Effector memory CD8-positive, alpha-beta T cell (primary cell): ENCODE measurements around the gene NFATC2IP.
"Not testable (repeated sequence)": the region's sequence is repeated elsewhere in the genome, so short reads cannot be mapped to it uniquely, and the experiment has no call there.

Source experiments
- ATAC-seq: fragments of 150-1000 bp; cut with Tn5 transposase; replicated peaks from 2 replicates; pipeline ENCODE4 v1.10.0; 2021; ENCODE audit warnings: mild to moderate bottlenecking, moderate library complexity
- DNase-seq, 3 experiments: peaks; one replicate each; pipeline ENCODE4 v3.0.0; 2021
- H3K27ac Mint-ChIP-seq, 2 donors: one replicate each; pipeline ENCODE4 v1.8.0; 2022; ENCODE audit warnings: mild to moderate bottlenecking in 2 of 2, mixed read lengths in 2 of 2, moderate library complexity in 2 of 2
- H3K27me3 Mint-ChIP-seq, 2 donors: one replicate each; pipeline ENCODE4 v1.8.0; 2022; ENCODE audit warnings: mixed read lengths in 2 of 2
- H3K36me3 Mint-ChIP-seq: one replicate; pipeline ENCODE4 v1.8.0; 2022; ENCODE audit warnings: mild to moderate bottlenecking, moderate library complexity, mixed read lengths; ENCODE audit not compliant: insufficient read depth
- H3K4me1 Mint-ChIP-seq, 2 donors: one replicate each; pipeline ENCODE4 v1.8.0; 2022; ENCODE audit warnings: low read depth in 2 of 2, mixed read lengths in 2 of 2
- H3K4me3 Mint-ChIP-seq, 2 donors: one replicate each; pipeline ENCODE4 v1.8.0; 2022; ENCODE audit warnings: mild to moderate bottlenecking in 2 of 2, mixed read lengths in 2 of 2, moderate library complexity in 2 of 2
- H3K9me3 Mint-ChIP-seq, 2 donors: one replicate each; pipeline ENCODE4 v1.8.0; 2022; ENCODE audit warnings: mixed read lengths in 2 of 2

The NFATC2IP gene

DNA sequence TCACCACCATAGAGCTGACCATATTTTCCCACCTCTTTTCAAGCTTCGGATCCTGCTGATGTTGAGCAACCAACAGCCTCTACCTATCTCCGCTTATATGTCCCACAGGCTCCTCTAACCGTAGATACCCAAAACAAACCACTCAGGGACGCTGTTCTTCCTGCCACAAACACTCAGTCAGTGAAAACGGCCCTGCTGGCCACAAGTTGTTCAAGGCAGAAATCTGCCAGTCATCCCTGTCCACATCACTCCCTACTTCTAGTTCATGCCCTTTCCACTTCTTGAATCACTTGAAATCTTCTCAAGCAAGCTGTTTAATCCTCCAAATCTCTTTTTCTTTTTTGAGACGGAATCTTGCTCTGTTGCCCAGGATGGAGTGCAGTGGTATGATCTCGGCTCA, 33.6 kb upstream of the NFATC2IP start:
- Mint-ChIP-seq H3K9me3 (no peaks in the 10 kb centered on the region), H3K36me3 (peaks cover 71% of the 10 kb centered on the region), H3K27ac (no peak overlapping the region), H3K27me3 (no peaks in the 10 kb centered on the region), H3K4me3 (no peak overlapping the region), H3K4me1 (no peaks in the 10 kb centered on the region)
- no peak for ATAC-seq
- no peak for DNase-seq

DNA sequence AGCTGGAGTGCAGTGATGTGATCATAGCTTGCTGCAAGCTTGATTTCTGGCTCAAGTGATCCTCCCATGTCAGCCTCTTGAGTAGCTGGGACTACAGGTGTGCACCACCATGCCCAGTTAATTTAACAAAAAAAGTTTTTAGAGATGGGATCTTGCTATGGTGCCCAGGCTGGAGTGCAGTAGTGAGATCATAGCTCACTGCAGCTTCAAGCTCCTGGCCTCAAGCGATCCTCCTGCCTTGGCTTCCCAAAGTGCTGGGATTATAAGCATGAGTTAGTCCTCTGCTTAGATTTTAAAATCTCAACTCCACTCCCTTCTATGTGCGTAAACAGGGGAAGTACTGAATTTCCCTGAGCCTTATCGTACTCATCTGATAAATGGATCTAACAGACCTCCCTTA, 32.0 kb upstream of the NFATC2IP start:
- Mint-ChIP-seq H3K4me3 (no peak overlapping the region), H3K27ac (no peak overlapping the region), H3K36me3 (peaks cover 62% of the 10 kb centered on the region), H3K27me3 (no peaks in the 10 kb centered on the region), H3K9me3 (no peaks in the 10 kb centered on the region), H3K4me1 (peaks cover 3 to 4% of the 10 kb centered on the region in 2 donors)
- DNase-seq (no peak), ATAC-seq (no peak)

DNA sequence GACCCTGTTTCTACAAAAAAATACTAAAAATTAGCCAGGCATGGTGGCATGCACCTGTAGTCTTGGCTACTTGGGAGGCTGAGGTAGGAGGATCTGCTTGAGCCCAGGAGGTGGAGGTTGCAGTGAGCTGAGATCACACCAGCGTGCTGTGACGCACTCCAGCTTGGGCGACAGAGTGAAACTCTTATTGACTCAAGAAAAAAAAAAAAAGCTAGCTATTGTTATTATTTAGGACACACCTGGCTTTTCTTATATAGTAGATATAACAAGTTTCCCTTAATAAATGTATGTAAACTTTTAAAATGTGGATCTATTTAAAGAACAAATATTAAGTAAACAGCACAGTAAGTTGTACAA, 27.5 kb upstream of the NFATC2IP start:
- Mint-ChIP-seq H3K4me3 (peak overlapping the region; percentile 89 to 92), H3K27ac (peak overlapping the region; percentile 61 to 95), H3K4me1 (peaks cover 14 to 21% of the 10 kb centered on the region in 2 donors), H3K9me3 (no peaks in the 10 kb centered on the region), H3K36me3 (peaks cover 37% of the 10 kb centered on the region), H3K27me3 (no peaks in the 10 kb centered on the region)
- ATAC-seq = no peak
- no peak for DNase-seq

DNA sequence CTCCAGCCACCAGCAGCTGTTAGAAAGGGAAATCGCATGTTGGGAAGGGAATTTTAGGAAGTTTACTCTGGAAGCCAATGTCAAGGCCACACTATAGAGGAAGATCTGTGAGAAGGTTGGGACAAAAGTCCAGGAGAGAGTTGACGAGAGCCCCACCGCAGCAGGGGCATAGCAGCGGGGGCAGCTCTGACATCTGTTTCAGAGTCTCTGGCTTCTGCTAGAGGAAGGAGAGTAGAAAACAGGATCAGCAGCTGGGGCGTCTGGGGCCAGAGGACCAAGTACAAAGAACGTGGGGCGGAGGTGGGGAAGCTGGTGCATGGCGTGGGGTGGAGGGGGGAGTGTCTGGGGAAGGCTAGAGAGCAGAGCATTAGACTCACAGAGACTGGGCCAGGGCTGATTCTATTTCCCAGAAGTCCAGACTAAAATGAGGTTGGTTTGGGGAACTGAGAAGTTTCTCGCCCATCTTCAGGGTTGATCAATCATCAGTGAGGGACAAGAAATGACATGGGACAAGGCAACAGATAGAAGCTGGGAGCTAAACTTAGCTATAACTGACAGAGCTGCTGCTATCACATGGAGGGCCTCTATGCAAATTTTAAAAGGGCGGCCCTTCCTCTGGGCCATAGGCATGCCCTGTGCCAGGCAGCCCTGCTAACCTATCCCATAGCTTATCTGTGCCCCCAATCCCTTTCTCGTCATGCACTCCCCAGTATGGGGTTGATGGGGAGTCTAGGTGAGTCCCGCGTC, 26.9 kb upstream of the NFATC2IP start:
- Mint-ChIP-seq H3K4me3 (peak overlapping the region; percentile 89 to 92), H3K27me3 (no peaks in the 10 kb centered on the region), H3K27ac (peak overlapping the region; percentile 95 to 96), H3K36me3 (peaks cover 34% of the 10 kb centered on the region), H3K9me3 (no peaks in the 10 kb centered on the region), H3K4me1 (peaks cover 14 to 21% of the 10 kb centered on the region in 2 donors)
- ATAC-seq (no peak), DNase-seq (no peak)

DNA sequence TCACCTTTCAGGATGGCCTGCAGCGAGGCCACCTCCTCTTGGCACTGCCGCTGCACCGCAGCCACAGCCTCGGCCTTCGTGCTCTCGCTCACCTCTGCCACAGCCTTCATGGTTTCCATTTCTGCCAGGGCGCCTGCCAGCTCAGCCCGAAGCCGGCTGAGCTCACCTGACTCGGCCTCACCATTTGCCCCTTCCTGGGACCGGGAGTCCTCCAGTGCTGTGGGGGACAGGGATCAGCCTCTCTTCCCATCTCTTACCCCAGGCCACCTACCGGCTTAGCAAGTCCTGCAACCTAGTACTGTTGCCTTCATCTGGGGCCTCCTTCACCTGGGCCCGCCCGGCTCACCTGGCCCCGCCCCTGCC, 26.4 kb upstream of the NFATC2IP start:
- Mint-ChIP-seq H3K36me3 (peaks cover 34% of the 10 kb centered on the region), H3K27me3 (no peaks in the 10 kb centered on the region), H3K9me3 (no peaks in the 10 kb centered on the region), H3K27ac (peak overlapping the region; percentile 95 to 96), H3K4me3 (peak overlapping the region; percentile 89 to 92), H3K4me1 (peaks cover 14 to 21% of the 10 kb centered on the region in 2 donors)
- ATAC-seq = no peak
- DNase-seq = peak in 1 of 3 experiments; percentile 2

DNA sequence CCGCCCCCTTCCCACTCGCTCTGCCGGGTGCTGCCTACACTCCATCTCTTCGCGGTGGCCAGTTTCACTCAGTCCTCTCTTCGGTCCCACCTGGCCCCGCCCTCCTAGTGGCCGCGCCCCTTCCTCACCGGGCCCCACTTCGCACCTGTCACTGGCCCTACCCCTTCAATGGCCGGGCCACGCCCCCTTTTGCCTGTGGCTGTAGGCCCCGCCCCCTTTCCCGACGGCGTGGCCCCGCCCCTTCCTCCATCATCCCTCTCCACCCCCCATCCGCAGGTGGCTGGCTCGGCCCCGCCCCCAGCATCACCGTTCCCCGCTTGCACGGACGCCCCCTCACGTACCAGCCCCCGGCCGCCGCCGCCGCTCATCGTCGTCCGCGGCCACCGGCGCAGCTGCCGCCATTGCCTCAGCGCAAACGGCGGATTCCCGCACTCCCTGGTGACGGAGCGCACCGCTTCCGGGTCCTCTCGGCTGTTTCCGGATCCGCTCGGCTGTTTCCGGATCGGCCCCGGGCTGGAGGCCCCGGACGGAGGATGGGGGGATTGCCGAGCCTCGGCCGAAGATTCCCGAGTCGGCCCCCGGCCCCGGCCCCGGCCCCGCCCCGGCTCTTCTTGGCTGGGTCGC, 25.9 kb upstream of the NFATC2IP start, which contains the start of gene RABEP2:
TSS of gene RABEP2 (minus strand) at position 477 of the 624 bp plus-strand sequence. CDS start at position 402, 75 bp downstream.
- peak within 1 kb of the TSS; percentile 89 to 92 for H3K4me3 Mint-ChIP-seq
- ATAC-seq (peak; percentile 80), DNase-seq (peak; percentile 97 to 99 (median 98))
- H3K27me3 Mint-ChIP-seq = no peaks in the 10 kb centered on the region
- H3K9me3 Mint-ChIP-seq = no peaks in the 10 kb centered on the region
- peak within 1 kb of the TSS; percentile 95 to 96 for H3K27ac Mint-ChIP-seq
- peaks cover 14 to 21% of the 10 kb centered on the region in 2 donors for H3K4me1 Mint-ChIP-seq
- peaks cover 34% of the 10 kb centered on the region for H3K36me3 Mint-ChIP-seq

DNA sequence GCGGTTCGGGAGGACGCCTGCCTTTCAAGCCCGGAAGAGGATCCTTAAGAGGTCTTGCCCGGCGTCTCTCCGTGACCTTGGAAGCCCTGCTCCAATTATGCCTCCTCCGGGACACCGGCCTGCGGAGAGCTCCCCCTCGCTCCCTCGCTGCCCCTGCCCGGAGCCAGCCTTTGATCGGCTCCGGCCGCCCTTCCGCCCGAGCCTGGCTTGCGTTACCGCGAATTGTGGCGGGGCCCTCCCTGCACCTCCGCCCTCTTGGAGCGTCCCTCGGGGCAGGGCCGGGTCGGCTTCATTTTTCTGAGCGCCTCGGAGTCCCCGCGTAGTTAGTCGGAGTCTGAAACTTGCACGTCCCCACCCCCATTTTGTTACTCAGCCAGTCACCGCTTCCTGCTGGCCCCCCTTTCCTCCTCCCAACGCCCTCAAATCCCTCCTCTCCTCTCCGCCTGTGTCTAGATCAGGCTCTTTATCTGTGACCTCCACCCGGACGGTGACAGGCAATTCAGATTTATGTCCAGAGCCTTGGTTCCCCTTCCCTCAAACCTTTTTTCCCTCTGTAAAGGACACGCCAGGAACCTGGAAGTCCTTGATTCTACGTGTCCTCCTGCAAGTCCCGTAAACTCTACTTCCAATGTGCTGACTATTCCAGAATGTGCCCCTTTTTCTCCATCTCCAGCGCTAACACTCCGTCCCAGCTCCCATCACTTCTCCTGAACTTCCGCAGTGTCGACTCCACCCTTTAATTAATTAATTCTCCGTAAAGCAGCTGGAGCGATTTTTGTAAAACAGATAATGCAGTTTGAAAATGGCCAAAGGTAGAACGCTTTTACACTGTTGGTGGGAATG, 25.1 kb upstream of the NFATC2IP start:
- Mint-ChIP-seq H3K36me3 (peaks cover 31% of the 10 kb centered on the region), H3K4me3 (peak overlapping the region; percentile 89 to 92), H3K4me1 (peaks cover 16 to 23% of the 10 kb centered on the region in 2 donors), H3K9me3 (no peaks in the 10 kb centered on the region), H3K27ac (peak overlapping the region; percentile 95 to 96), H3K27me3 (no peaks in the 10 kb centered on the region)
- DNase-seq (peak; percentile 73 to 82 (median 76)), ATAC-seq (peak; percentile 73)

DNA sequence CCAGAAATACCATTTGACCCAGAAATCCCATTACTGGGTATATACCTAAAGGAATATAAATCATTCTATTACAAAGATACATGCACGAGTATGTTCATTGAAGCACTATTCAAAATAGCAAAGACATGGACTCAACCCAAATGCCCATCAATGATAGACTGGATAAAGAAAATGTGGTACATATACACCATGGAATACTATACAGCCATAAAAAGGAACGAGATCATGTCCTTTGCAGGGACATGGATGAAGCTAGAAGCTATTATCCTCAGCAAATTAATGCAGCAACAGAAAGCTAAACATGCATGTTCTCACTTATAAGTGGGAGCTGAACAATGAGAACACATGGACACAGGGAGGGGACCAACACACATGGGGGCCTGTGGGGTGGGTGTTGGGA, 24.5 kb upstream of the NFATC2IP start:
- DNase-seq, H3K27me3 Mint-ChIP-seq, ATAC-seq, H3K9me3 Mint-ChIP-seq: not testable (repeated sequence)
- H3K4me1 Mint-ChIP-seq = peaks cover 22 to 28% of the 10 kb centered on the region in 2 donors
- H3K36me3 Mint-ChIP-seq = peaks cover 28% of the 10 kb centered on the region
- peak overlapping the region; percentile 95 to 96 for H3K27ac Mint-ChIP-seq
- H3K4me3 Mint-ChIP-seq = peak overlapping the region; percentile 89 to 92

DNA sequence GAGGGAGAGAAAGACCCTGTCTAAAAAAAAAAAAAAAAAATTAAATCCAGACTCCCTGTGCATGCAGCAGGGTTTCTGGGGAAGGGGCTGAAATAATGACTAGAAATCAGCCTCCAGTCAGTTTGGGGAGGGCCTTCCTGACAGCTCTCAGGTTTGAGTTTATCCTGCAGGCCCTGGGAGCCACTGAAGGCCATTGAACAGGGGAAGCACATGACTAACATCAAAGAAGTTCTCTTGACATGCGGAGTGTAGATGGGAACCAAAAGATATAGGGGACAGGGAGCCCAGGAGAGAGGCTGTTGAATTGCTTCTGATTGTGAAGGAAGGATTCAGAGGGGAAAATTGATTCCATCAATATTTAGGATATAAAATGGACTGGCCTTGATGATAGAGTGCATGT, 22.9 kb upstream of the NFATC2IP start:
- peaks cover 20% of the 10 kb centered on the region for H3K36me3 Mint-ChIP-seq
- peak overlapping the region in 1 of 2 donors; percentile 33 for H3K27ac Mint-ChIP-seq
- ATAC-seq (no peak), DNase-seq (no peak)
- peaks cover 22 to 28% of the 10 kb centered on the region in 2 donors for H3K4me1 Mint-ChIP-seq
- H3K27me3 Mint-ChIP-seq = no peaks in the 10 kb centered on the region
- no peaks in the 10 kb centered on the region for H3K9me3 Mint-ChIP-seq
- H3K4me3 Mint-ChIP-seq = no peak overlapping the region

DNA sequence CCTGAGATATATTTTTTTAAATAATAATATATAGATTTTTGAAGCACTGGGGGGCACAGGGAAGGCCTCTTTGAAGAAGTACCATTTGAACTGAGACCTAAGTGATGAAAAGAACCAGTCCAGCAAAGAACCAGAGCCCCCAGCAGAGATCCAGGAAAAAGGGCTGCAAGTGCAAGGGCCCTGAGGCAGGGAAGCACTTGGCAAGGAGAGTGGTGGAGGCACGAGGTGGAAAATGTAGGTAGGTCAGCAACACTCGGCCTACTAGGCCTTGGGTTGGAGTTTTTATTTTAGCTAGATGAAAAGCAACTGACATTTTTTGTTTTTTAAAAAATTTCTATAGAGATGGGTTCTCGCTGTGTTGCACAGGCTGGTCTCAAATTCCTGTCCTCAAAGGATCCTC, 20.5 kb upstream of the NFATC2IP start:
- ATAC-seq = no peak
- no peak overlapping the region for H3K4me3 Mint-ChIP-seq
- peaks cover 14 to 16% of the 10 kb centered on the region in 2 donors for H3K4me1 Mint-ChIP-seq
- DNase-seq = no peak
- H3K36me3 Mint-ChIP-seq = peaks cover 9% of the 10 kb centered on the region
- H3K27me3 Mint-ChIP-seq = no peaks in the 10 kb centered on the region
- peak overlapping the region; percentile 86 to 94 for H3K27ac Mint-ChIP-seq
- no peaks in the 10 kb centered on the region for H3K9me3 Mint-ChIP-seq

DNA sequence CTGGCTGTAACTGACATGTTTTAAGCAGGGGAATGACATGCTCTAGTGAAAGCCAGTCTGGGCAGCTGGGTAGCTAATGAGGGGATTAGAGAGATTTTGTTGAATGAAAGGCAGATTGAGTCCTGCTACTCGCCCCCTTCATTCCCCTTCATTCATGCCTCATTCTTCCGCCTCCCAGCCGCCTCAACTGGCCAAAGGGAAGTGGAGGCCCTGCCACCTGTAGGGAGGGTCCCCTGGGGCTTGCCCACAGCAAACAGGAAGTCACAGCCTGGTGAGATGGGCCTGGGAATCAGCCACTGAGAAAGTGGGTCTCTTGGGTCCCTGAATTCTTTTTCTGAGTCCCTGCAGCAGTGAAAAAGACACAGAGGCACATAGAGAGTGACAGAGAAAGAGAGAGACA, 20.1 kb upstream of the NFATC2IP start:
- H3K27ac Mint-ChIP-seq = peak overlapping the region; percentile 86 to 94
- ATAC-seq (peak; percentile 24), DNase-seq (no peak)
- H3K36me3 Mint-ChIP-seq = peaks cover 5% of the 10 kb centered on the region
- peaks cover 12 to 14% of the 10 kb centered on the region in 2 donors for H3K4me1 Mint-ChIP-seq
- no peaks in the 10 kb centered on the region for H3K9me3 Mint-ChIP-seq
- H3K27me3 Mint-ChIP-seq = no peaks in the 10 kb centered on the region
- peak overlapping the region in 1 of 2 donors; percentile 41 for H3K4me3 Mint-ChIP-seq

DNA sequence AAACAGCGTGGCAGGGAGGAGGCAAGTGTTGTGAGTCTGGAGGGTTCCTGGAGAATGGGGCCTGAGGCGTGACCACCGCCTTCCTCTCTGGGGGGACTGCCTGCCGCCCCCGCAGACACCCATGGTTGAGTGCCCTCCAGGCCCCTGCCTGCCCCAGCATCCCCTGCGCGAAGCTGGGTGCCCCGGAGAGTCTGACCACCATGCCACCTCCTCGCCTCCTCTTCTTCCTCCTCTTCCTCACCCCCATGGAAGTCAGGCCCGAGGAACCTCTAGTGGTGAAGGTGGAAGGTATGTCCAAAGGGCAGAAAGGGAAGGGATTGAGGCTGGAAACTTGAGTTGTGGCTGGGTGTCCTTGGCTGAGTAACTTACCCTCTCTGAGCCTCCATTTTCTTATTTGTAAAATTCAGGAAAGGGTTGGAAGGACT, 18.9 kb upstream of the NFATC2IP start, which contains the start of gene CD19:
TSS of gene CD19 (plus strand) at position 171 of the 425 bp plus-strand sequence. CDS start at position 201, 30 bp downstream.
- H3K4me3 Mint-ChIP-seq = peak within 1 kb of the TSS in 1 of 2 donors; percentile 41
- no peak for ATAC-seq
- no peaks in the 10 kb centered on the region for H3K27me3 Mint-ChIP-seq

More for the DNA sequence above, 18.9 kb upstream of the NFATC2IP start, which contains the start of gene CD19:
- Mint-ChIP-seq H3K36me3 (peaks cover 9% of the 10 kb centered on the region), H3K4me1 (peaks cover 15 to 16% of the 10 kb centered on the region in 2 donors), H3K27ac (peak within 1 kb of the TSS; percentile 86 to 94), H3K9me3 (no peaks in the 10 kb centered on the region)
- DNase-seq = no peak
